GM12875 (cell line): ENCODE measurements around the gene HNRNPU.

Source experiments
- H3K4me3 ChIP-seq: one replicate; pipeline ENCODE4 v1.5.1; 2011; ENCODE audit warnings: low read depth, low read length, control low read depth
- CTCF ChIP-seq: IDR thresholded peaks from 2 replicates; pipeline ENCODE4 v1.5.1; 2011; ENCODE audit warnings: low read depth, mild to moderate bottlenecking, control low read depth, inconsistent platforms, low read length, moderate library complexity, borderline replicate concordance; ENCODE audit not compliant: insufficient read depth

HNRNPU gene

GRCh38 chr1:244817415-244817894, 46.9 kb downstream of the HNRNPU start:
- no peak overlapping the region for H3K4me3 ChIP-seq
- TF ChIP-seq CTCF: no peak

DNA sequence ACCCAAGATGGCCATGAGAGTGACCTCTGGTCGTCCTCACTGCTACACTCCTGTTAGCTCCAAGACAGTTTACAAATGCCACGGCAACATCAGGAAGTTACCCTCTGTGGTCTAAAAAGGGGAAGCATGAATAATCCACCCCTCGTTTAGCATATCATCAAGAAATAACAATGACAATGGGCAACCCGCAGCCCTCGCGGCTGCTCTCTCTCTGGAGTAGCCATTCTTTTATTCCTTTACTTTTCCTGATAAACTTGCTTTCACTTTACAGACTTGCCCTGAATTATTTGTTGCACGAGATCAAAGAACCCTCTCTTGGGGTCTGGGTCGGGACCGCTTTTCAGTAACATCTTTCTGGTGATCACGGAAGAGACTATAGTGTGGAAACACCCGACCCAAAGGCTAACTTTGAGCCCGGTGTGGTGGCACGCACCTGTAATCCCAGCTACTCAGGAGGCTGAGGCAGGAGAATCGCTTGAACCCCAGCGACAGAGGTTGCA, 48.7 kb downstream of the HNRNPU start:
- no peak overlapping the region for H3K4me3 ChIP-seq

DNA sequence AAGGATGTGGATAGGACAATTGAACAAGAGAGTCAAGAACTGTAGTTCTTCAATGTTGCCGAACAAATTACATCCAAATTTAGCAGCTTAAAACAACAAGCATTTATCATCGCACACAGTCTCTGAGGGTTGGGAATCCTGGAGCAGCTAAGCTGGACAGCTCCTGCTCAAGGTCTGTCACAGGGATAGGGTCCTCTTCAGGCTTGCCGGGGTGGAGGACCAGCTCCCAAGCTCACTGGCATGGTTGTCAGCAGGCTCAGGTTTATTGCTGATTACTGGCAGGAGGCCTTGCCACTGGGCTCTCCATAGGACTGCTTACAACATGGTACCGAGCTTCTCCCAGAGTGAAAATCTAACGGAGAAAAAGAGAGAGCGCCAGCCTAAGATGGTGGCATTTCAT, 51.0 kb downstream of the HNRNPU start:
- H3K4me3 ChIP-seq: no peak overlapping the region
- TF ChIP-seq CTCF: no peak

More for the DNA sequence above, 48.7 kb downstream of the HNRNPU start:
- TF ChIP-seq CTCF: no peak

DNA sequence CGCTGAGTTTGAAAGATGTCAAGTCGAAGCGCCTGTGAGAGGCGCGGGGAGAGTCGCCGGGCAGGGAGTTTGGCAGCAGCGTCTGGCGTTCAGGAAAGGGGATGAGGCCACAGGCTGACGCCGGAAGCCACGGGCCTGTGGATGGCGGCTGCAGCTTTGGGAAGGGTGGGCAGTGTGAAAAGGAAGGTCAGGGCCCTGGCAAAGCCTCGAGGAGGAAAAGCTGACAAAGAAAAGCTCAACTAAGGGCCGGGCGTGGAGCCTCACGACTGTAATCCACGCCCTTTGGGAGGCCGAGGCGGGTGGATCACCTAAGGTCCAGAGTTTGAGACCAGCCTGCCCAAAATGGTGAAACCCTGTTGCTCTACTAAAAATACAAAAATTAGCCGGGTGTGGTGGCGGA, 54.1 kb downstream of the HNRNPU start:
- no peak overlapping the region for H3K4me3 ChIP-seq
- TF ChIP-seq CTCF: no peak

- H3K4me3 ChIP-seq: no peak overlapping the region
- TF ChIP-seq CTCF: no peak
These were observed 57.2 kb downstream of the HNRNPU start for GRCh38 chr1:244807138-244807537.

- no peak overlapping the region for H3K4me3 ChIP-seq
- no peak for TF ChIP-seq CTCF
These were observed 59.5 kb downstream of the HNRNPU start for GRCh38 chr1:244804841-244805240.

DNA sequence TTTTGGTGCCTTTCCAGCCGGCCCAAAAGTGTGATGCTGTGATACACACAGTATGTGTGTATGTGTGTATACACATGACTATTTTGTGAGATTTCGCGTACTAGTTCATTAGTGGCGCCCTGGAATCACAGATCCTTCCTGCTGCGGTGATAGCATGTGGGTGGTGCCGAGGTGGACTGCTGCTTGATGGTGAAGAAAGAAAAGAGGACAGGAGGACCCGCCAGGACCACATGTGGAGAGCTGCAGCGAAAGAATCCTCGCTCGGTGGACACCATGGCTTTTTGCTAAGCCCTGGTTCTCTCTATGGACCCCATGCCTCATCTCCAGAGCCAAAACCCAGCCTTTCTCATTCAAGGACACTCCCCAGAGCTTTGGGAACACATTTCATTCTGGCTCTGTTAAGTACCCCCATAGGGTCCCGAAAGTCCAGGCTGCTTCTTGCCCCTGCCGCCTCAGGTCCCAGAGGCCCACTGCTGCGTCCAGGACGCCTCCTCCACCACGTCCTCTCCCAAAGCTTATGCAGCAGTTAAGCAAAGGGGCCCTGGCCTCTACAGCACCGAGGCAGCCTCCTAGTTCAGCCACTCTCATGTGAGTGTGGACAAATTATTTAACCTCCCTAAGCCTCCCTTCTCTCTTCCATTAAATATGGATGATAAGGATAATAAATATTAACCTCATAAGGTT, 61.6 kb downstream of the HNRNPU start:
- TF ChIP-seq CTCF: no peak
- no peak overlapping the region for H3K4me3 ChIP-seq
